ENCODE data around the gene PPP6R2.
"Not testable (repeated sequence)": the region's sequence is repeated elsewhere in the genome, so short reads cannot be mapped to it uniquely, and the experiment has no call there.

PPP6R2 gene

GRCh38 chr22:50317674-50318073, 25.5 kb upstream of the PPP6R2 start:
- no peak for DNase-seq (ENCODE audit: low spot score)

DNA sequence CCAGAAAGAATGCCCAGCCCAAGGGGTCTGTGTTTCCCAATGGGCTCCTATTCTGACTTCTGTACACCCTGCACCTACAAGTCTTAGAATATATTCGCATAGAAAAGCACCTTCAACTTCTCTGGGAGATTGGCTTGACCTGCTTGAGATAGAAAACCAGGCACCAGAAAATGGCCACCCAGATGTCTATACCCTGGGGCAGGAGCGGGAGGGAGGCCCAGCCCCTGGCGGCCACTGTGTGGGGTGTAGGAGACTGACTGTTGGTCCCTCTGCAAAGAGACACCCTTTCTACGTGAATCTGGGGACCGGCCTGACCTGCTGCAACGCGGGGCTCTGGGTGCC, 24.8 kb upstream of the PPP6R2 start:
- no peak for DNase-seq (ENCODE audit: low spot score)

GRCh38 chr22:50318698-50319411, 24.3 kb upstream of the PPP6R2 start:
- no peak for DNase-seq (ENCODE audit: low spot score)

- no peak for DNase-seq (ENCODE audit: low spot score)
Observed at GRCh38 chr22:50319503-50319951, 23.6 kb upstream of the PPP6R2 start.

DNA sequence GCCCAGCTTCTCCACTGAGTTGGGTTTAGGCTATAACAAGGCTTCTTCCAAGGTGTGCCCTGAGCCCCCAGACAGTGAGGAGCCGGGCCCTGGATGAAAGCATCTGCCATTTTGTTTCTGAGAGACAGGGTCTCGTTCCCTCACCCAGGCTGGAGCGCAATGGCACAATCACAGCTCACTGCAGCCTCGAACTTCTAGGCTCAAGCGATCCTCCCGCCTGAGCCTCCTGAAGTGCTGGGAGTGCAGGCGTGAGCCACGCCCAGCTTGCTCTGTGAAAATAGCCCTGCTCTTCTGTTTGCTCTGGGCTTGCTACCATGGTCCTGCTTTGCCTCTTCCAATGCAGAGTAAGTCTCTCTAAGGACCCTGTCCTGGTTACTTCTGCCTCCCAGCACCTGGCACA, 23.0 kb upstream of the PPP6R2 start:
- DNase-seq (ENCODE audit: low spot score): no peak

DNA sequence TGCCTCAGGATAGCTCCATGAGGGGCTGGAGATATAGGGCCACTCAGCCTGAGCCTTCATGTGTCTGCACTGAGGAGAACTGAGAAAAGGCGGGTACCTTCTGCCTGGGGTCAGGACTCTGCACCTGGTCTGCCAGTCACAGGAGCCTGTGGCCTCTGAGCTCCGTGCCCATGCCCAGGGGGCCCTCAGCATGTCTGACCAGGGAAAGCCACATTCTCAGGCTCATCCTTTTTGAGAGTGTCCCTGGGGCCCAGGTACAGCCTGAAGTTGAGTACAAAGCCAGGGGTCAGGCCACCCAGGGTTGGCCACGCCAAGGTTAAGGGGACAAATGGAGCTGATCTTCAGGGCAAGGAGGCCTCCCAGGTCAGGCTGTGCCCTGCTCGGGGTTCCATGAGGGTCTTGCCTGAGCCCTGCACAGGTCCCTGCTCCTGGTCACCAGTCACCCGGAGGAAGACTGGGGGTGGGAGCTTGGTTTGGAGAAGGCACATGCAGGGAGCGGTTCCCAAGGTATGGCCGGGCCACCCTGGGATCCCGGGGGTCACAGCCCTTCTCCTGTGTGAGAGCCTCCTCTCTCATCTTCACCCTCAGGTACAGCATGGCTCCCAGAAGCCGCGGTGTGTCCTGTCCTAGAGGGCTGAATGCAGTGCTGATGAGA, 22.3 kb upstream of the PPP6R2 start:
- no peak for DNase-seq (ENCODE audit: low spot score)

DNA sequence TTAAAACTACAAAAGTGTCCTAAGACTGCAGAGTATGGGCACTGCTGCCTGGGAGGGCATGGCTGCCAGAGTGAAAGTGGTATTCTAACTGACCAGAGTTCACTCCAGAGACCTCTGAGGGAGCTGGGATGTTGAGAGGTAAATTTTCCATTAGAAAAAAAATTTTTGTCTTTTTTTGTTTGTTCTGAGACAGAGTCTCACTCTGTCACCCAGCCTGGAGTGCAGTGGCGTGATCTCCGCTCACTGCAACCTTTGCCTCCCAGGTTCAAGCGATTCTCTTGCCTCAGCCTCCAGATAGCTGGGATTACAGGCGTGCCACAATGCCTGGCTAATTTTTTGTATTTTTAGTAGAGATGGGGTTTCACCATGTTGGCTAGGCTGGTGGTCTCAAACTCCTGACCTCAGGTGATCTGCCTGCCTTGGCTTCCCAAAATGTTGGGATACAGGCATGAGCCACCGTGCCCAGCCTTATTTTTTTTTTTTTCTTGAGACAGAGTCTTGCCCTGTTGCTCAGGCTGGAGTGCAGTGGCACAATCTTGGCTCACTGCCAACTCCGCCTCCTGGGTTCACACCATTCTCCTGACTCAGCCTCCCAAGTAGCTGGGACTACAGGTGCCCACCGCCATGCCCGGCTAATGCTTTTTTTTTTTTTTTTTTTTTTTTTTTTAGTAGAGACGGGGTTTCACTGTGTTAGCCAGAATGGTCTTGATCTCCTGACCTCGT, 20.6 kb upstream of the PPP6R2 start:
- not testable (repeated sequence) for DNase-seq (ENCODE audit: low spot score)

DNA sequence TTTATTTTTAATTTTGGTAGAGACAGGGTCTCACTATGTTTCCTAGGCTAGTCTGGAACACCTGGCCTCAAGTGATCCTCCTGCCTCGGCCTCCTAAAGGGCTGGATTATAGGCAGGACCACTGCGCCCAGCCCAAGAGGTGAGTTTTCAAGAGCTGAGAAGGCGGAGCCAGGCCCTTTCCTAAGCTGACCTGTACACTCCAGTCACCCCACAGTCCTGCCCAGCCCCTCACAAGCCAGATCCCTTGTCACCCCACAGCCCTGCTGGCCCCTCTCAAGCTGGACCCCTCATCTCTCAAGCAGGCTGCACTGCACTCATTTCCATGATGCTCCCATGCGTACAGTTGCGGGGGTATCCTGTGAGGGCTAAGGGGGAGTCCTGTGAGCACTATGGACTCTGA, 19.2 kb upstream of the PPP6R2 start:
- DNase-seq (ENCODE audit: low spot score): no peak

- DNase-seq (ENCODE audit: low spot score): no peak
Observed at GRCh38 chr22:50325444-50326224, 17.5 kb upstream of the PPP6R2 start.

GRCh38 chr22:50326225-50326955, 16.7 kb upstream of the PPP6R2 start:
- DNase-seq (ENCODE audit: low spot score): no peak

- peak; percentile 87 for DNase-seq (ENCODE audit: low spot score)
Observed at GRCh38 chr22:50326956-50327710, 16.0 kb upstream of the PPP6R2 start, which contains the start of gene DENND6B. TSS of gene DENND6B (minus strand) at chr22:50327012. CDS start at chr22:50326988, 24 bp downstream.

DNA sequence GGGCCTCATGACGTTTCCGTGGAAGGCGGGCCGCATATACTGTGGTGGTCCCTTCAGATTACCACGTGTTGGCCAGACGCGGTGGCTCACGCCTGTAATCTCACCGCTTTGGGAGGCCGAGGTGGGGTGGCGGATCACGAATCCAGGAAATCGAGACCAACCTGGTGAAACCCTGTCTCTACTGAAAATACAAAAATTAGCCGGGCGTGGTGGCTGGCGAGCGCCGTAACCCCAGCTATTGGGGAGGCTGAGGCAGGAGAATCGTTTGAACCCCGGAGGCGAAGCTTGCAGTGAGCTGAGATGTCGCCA, 15.5 kb upstream of the PPP6R2 start:
- DNase-seq (ENCODE audit: low spot score): no peak

GRCh38 chr22:50329236-50329635, 13.9 kb upstream of the PPP6R2 start:
- no peak for DNase-seq (ENCODE audit: low spot score)

DNA sequence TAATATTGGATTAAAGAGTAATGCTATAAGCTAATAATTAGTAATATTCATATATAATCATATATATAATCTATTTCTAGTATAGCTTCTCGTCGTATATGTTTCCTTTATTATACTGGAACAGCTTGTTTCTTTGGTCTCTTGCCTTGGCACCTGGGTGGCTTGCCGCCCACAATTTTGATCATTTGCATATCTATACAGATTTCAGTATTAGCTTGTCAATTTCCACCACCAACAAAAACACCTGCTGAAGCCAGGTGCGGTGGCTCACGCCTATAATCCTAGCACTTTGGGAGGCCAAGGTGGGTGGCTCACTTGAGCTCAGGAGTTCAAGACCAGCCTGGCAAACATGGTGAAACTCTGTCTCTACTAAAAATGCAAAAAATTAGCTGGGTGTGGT, 8.7 kb upstream of the PPP6R2 start:
- not testable (repeated sequence) for DNase-seq (ENCODE audit: low spot score)

DNA sequence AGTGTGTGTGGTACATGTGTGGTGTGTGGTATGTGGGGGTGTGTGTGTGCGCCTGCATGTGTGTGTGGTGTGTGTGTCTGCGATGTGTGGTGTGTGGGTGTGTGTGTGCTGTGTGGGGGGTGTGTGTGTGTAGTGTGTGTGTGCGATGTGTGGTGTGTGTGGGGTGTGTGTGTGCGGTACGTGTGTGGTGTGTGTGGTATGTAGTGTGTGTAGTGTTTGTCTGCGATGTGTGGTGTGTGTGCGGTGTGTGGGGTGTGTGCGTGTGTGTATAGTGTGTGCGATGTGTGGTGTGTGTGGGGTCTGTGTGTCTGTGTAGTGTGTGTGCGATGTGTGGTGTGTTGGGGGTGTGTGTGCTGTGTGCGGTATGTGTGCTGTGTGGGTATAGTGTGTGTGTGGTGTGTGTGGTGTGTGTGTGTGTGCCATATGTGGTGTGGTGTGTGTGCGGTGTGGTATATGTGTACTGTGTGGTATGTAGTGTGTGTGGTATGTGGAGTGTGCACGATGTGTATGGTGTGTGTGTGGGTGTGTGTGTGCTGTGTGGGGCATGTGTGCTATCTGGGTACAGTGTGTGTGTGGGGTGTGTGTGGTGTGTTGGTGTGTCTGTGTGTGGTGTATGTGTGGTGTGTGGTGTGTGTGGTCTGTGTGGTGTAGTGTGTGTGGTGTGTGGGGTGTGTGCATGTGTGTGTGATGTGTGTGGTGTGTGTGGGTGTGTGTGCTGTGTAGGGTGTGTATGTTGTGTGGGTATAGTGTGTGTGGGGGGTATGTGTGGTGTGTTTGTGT, 5.7 kb upstream of the PPP6R2 start:
- DNase-seq (ENCODE audit: low spot score): no peak

DNA sequence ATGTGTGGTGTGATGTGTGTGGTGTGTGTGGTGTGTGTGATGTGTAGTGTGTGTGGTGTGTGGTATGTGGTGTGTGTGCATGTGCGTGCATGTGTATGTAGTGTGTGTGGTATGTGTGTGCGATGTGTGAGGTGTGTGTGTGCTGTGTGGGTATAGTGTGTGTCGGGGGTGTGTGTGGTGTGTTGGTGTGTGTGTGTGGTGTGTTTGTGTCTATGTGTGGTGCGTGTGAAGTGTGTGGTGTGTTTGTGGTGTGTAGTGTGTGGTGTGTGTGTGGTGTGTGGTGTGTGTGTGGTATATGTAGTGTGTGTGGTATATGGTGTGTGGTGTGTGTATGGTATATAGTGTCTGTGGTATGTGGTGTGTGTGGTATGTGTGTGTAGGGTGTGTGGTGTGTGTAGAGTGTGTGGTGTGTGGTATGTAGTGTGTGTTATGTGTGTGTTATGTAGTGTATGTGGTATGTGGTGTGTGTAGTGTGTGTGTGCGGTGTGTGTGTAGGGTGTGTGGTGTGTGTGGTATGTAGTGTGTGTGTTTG, 5.0 kb upstream of the PPP6R2 start:
- DNase-seq (ENCODE audit: low spot score): no peak

GRCh38 chr22:50338860-50339462, 4.2 kb upstream of the PPP6R2 start:
- no peak for DNase-seq (ENCODE audit: low spot score)

DNA sequence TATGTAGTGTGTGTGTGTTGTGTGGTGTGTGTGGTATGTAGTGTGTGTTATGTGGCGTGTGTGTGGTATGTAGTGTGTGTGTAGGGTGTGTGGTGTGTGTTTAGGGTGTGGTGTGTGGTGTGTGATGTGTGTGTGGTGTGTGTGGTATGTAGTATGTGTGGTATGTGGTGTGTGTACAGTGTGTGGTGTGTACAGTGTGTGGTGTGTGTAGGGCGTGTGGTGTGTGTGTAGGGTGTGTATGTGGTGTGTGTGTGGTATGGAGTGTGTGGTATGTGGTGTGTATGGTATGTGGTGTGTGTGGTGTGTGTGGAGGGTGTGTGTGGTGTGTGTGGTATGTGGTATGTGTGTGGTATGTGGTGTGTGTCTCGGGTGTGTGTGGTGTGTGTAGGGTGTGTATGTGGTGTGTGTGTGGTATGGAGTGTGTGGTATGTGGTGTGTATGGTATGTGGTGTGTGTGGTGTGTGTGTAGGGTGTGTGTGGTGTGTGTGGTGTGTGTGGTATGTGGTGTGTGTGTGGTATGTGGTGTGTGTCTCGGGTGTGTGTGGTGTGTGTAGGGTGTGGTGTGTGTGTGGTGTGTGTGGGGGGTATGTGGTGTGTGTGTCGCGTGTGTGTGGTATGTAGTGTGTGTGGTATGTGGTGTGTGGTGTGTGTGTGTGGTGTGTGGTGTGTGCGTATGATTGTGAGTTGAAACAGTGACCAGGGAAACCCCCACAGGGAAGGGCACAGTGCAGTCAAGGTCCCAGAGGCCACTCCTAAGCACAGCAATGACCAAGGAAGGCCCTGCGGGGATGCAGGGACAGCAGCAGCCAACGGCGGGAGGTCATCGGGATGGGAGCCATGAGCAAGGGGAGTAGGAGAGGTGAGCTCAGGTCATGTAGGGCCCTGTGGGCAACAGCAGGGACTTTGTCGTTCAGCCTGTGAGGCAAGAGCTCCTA, 2.9 kb upstream of the PPP6R2 start:
- DNase-seq (ENCODE audit: low spot score): no peak
